Measurements from ENCODE around the gene PPP1R11. TPM values are rescaled to one million over a fixed set of nuclear protein-coding genes. Genes with fewer than 3 reads are reported as not detected.

The PPP1R11 gene
- total RNA-seq, 1 experiment from 2014 or later: 49.5 TPM

DNA sequence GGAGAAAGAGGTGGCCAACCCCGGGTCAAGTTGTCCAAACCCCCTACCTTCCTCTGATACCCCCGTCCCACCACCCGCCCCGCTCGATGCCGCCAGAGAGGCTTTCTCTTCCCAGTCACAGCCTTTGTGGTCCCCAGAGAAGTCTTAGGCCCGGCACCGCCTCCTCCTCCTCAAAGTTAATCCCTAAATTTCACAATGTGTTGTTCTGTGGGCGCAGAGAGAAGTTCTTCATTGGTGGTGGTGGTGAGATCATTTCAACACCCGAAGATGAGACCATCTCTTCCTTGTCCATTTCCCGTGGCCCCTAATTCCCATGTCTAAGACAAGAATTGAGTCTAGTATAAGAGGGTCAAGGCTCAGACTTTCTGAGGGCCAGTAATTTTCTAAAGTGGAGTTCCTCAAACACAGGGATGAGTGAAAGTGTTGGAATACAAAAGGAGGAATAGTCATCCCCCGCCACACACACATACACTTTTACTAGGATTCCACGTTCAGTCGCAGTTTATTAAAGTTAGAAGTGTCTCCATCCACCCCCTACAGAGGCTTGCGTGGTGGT lies 35.5 kb downstream of the PPP1R11 start:
- Histone ChIP-seq H2AFZ (ENCODE audit: low read length) (peak overlapping the region; percentile 99), H3K9me3 (ENCODE audit: low read length) (no peaks in the 10 kb centered on the region), H3K4me3 (ENCODE audit: low read length) (peak overlapping the region; percentile 75), H4K20me1 (ENCODE audit: low read length) (no peaks in the 10 kb centered on the region), H3K27ac (ENCODE audit: low read length) (no peak overlapping the region), H3K4me2 (ENCODE audit: low read length) (peak overlapping the region; percentile 90), H3K79me2 (ENCODE audit: low read length) (no peaks in the 10 kb centered on the region), H3K36me3 (ENCODE audit: low read depth, low read length) (no peaks in the 10 kb centered on the region), H3K9ac (ENCODE audit: low read length) (0 out of 2 replicates have a peak overlapping the region, but pooled peaks have one; percentile 7), H3K9me2 (replicated peaks; ENCODE audit: low read length) (no peaks in the 10 kb centered on the region), H3F3A (ENCODE audit: low read length, unreplicated experiment) (no peaks in the 10 kb centered on the region), H3K4me1 (ENCODE audit: insufficient read depth, low read length) (peaks cover 31% of the 10 kb centered on the region), H3K27me3 (ENCODE audit: low read length) (no peaks in the 10 kb centered on the region)
- TF ChIP-seq EZH2phosphoT487 (IDR thresholded peaks at IDR 0.05; ENCODE audit: borderline replicate concordance, low read length) (no peak), EZH2 (IDR thresholded peaks at IDR 0.05; ENCODE audit: low read length, unreplicated experiment) (no peak)
- TF ChIP-seq, protein P1, sequence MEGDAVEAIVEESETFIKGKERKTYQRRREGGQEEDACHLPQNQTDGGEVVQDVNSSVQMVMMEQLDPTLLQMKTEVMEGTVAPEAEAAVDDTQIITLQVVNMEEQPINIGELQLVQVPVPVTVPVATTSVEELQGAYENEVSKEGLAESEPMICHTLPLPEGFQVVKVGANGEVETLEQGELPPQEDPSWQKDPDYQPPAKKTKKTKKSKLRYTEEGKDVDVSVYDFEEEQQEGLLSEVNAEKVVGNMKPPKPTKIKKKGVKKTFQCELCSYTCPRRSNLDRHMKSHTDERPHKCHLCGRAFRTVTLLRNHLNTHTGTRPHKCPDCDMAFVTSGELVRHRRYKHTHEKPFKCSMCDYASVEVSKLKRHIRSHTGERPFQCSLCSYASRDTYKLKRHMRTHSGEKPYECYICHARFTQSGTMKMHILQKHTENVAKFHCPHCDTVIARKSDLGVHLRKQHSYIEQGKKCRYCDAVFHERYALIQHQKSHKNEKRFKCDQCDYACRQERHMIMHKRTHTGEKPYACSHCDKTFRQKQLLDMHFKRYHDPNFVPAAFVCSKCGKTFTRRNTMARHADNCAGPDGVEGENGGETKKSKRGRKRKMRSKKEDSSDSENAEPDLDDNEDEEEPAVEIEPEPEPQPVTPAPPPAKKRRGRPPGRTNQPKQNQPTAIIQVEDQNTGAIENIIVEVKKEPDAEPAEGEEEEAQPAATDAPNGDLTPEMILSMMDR (conservative IDR thresholded peaks at IDR 0.05; ENCODE audit: low read depth, low read length): no peak
- ATAC-seq (no peak; the same call in 1 of the 2 replicates), DNase-seq (peak; percentile 7)
- intact Hi-C loops (cut with micrococcal nuclease): loop anchor here (2.0 kb wide), 1 partner anchor 36 kb away; the partner anchor contains the start of gene PPP1R11
- ChIA-PET CTCF (interaction anchor here (0.7 to 4.8 kb wide), 4 partner anchors 26 to 65 kb away, joined by 3 to 107 read pairs (median 3); partner anchors contain the start of gene POLR1H), POLR2A (ENCODE audit: unreplicated experiment) (interaction anchor here (1.0 kb wide), 1 partner anchor 42 kb away, joined by 5 read pairs; the partner anchor contains the start of gene POLR1H)
- BruUV-seq (replicated peaks): no TSS peak

- H2AFZ ChIP-seq (ENCODE audit: low read length): peak overlapping the region; percentile 99
- H3K27ac ChIP-seq (ENCODE audit: low read length): no peak overlapping the region
- BruUV-seq (replicated peaks): TSS peak; percentile 21
- H3K9ac ChIP-seq (ENCODE audit: low read length): peak overlapping the region; percentile 34
- no peaks in the 10 kb centered on the region for H4K20me1 ChIP-seq (ENCODE audit: low read length)
- peak overlapping the region; percentile 75 for H3K4me3 ChIP-seq (ENCODE audit: low read length)
- DNase-seq: peak; percentile 94
- TF ChIP-seq, protein P1 (conservative IDR thresholded peaks at IDR 0.05; ENCODE audit: low read depth, low read length): peak; percentile 87
- no peak for TF ChIP-seq EZH2 (IDR thresholded peaks at IDR 0.05; ENCODE audit: low read length, unreplicated experiment)
- peaks cover 31% of the 10 kb centered on the region for H3K4me1 ChIP-seq (ENCODE audit: insufficient read depth, low read length)
- intact Hi-C loops (cut with micrococcal nuclease): loop anchor here (1.0 to 2.0 kb wide), 3 partner anchors 28 to 67 kb away; partner anchors contain the start of gene PPP1R11
- peak; percentile 55 for ATAC-seq
- H3F3A ChIP-seq (ENCODE audit: low read length, unreplicated experiment): no peaks in the 10 kb centered on the region
- H3K27me3 ChIP-seq (ENCODE audit: low read length): no peaks in the 10 kb centered on the region
- CTCF ChIA-PET: interaction anchor here (0.6 to 4.8 kb wide), 8 partner anchors 23 to 1401 kb away, joined by 3 to 107 read pairs (median 3); partner anchors contain the start of gene TRIM26
- no peaks in the 10 kb centered on the region for H3K9me3 ChIP-seq (ENCODE audit: low read length)
- POLR2A ChIA-PET (ENCODE audit: unreplicated experiment): interaction anchor here (0.5 to 0.6 kb wide), 2 partner anchors 20 to 1534 kb away, joined by 3 to 4 read pairs; no protein-coding TSS in a partner anchor
- no peaks in the 10 kb centered on the region for H3K36me3 ChIP-seq (ENCODE audit: low read depth, low read length)
- H3K9me2 ChIP-seq (replicated peaks; ENCODE audit: low read length): no peaks in the 10 kb centered on the region
- no peaks in the 10 kb centered on the region for H3K79me2 ChIP-seq (ENCODE audit: low read length)
- H3K4me2 ChIP-seq (ENCODE audit: low read length): peak overlapping the region; percentile 90
Measured at GRCh38 chr6:30102970-30103871, 36.2 kb downstream of the PPP1R11 start.

All from PC-3 (cell line).